A673 (cell line): ENCODE measurements around the gene TBXAS1. TPM values are rescaled to one million over a fixed set of nuclear protein-coding genes. Genes with fewer than 3 reads are reported as not detected.

Source experiments
- BruUV-seq: library from RNA; stranded (reverse); fragments of 400-500 nt; replicated peaks from 2 replicates; lab custom pipeline; 2021; lab: Mats Ljungman, UMichigan
- CTCF ChIA-PET: fragments of 300-600 bp; sonication (Branson Sonifier 250); formaldehyde crosslinking; loops from one replicate; lab custom pipeline; 2022; ENCODE audit warnings: antibody characterized with exemption; lab: Charles Lee
- POLR2A ChIA-PET: fragments of 300-600 bp; sonication (Branson Sonifier 250); formaldehyde crosslinking; loops from one replicate; lab custom pipeline; 2022; ENCODE audit warnings: antibody characterized with exemption; ENCODE audit not compliant: low non-redundant PET; lab: Charles Lee
- DNase-seq: peaks from one replicate; pipeline ENCODE4 v3.0.0-alpha.2; 2015; ENCODE audit warnings: low spot score
- H3K27ac ChIP-seq: fragments of 200-600 bp; sonication (generic); 2 replicates; pipeline ENCODE4 v1.5.1; 2016; ENCODE audit warnings: mixed run types, low read depth, mild to moderate bottlenecking, mixed read lengths, antibody characterized with exemption, low read length; ENCODE audit not compliant: poor library complexity, severe bottlenecking
- H3K27me3 ChIP-seq: fragments of 200-600 bp; sonication (generic); replicated peaks from 2 replicates; pipeline ENCODE4 v1.6.1; 2017; ENCODE audit warnings: mixed run types, low read depth, mild to moderate bottlenecking, mixed read lengths, antibody characterized with exemption, low read length; ENCODE audit not compliant: insufficient read depth, poor library complexity
- H3K36me3 ChIP-seq: fragments of 200-600 bp; sonication (generic); 2 replicates; pipeline ENCODE4 v1.6.1; 2016; ENCODE audit warnings: mixed run types, mild to moderate bottlenecking, mixed read lengths, antibody characterized with exemption, low read length; ENCODE audit not compliant: insufficient read depth, poor library complexity, severe bottlenecking
- H3K4me1 ChIP-seq: fragments of 200-600 bp; sonication (generic); 2 replicates; pipeline ENCODE4 v1.6.1; 2017; ENCODE audit warnings: mixed run types, mild to moderate bottlenecking, mixed read lengths, antibody characterized with exemption, low read length; ENCODE audit not compliant: insufficient read depth, poor library complexity, severe bottlenecking
- H3K4me3 ChIP-seq: fragments of 200-600 bp; sonication (generic); 2 replicates; pipeline ENCODE4 v1.5.1; 2016; ENCODE audit warnings: low read depth, mixed run types, mild to moderate bottlenecking, mixed read lengths, low read length; ENCODE audit not compliant: poor library complexity, severe bottlenecking
- H3K9me3 ChIP-seq: fragments of 200-600 bp; sonication (generic); 2 replicates; pipeline ENCODE4 v1.6.1; 2016; ENCODE audit warnings: mixed run types, low read depth, mild to moderate bottlenecking, mixed read lengths, antibody characterized with exemption, low read length; ENCODE audit not compliant: poor library complexity, severe bottlenecking
- CTCF ChIP-seq: fragments of 300-800, 200-600 bp; sonication (generic); conservative IDR thresholded peaks from 2 replicates; pipeline ENCODE4 v1.5.1; 2017; ENCODE audit warnings: low read depth, mild to moderate bottlenecking, antibody characterized with exemption, low read length, moderate library complexity, mixed read lengths
- EZH2 ChIP-seq: fragments of 200-600 bp; sonication (generic); IDR thresholded peaks from 2 replicates; pipeline ENCODE4 v1.6.1; 2017; ENCODE audit warnings: borderline replicate concordance, low read depth, mild to moderate bottlenecking, mixed read lengths, antibody characterized with exemption, low read length; ENCODE audit not compliant: poor library complexity, severe bottlenecking
- intact Hi-C: fragments of 100-400 bp; cut with micrococcal nuclease; formaldehyde crosslinking; loops from one replicate; pipeline ENCODE4 v1.10.0; 2022; ENCODE audit not compliant: unreplicated experiment
- total RNA-seq: library from RNA; stranded (reverse); gene quantifications from 2 replicates; pipeline ENCODE4 v1.2.3, GENCODE V29; 2021

The TBXAS1 gene
- total RNA-seq, 1 experiment from 2014 or later = 2.5 TPM

GRCh38 chr7:140000666-140001268 is 171.7 kb downstream of the TBXAS1 start:
- no peaks in the 10 kb centered on the region for H3K36me3 ChIP-seq
- H3K9me3 ChIP-seq = no peaks in the 10 kb centered on the region
- no peak overlapping the region for H3K27ac ChIP-seq
- no peak overlapping the region for H3K4me3 ChIP-seq
- H3K4me1 ChIP-seq = no peaks in the 10 kb centered on the region
- TF ChIP-seq CTCF (no peak), EZH2 (no peak)
- DNase-seq = no peak
- BruUV-seq = no TSS peak
- CTCF ChIA-PET = no interaction called here
- POLR2A ChIA-PET = no interaction called here
- intact Hi-C loops = loop anchor here (5.0 to 10.0 kb wide), 4 partner anchors 223 to 568 kb away; partner anchors contain the start of gene HIPK2
- H3K27me3 ChIP-seq = no peaks in the 10 kb centered on the region

- Histone ChIP-seq H3K4me3 (no peak overlapping the region), H3K9me3 (no peaks in the 10 kb centered on the region), H3K36me3 (no peaks in the 10 kb centered on the region), H3K27me3 (no peaks in the 10 kb centered on the region), H3K4me1 (no peaks in the 10 kb centered on the region), H3K27ac (no peak overlapping the region)
- ChIA-PET POLR2A (no interaction called here), CTCF (no interaction called here)
- intact Hi-C loops = loop anchor here (5.0 to 10.0 kb wide), 4 partner anchors 227 to 572 kb away; partner anchors contain the start of gene HIPK2
- no TSS peak for BruUV-seq
- no peak for TF ChIP-seq EZH2
- peak; percentile 64 for TF ChIP-seq CTCF
- peak; percentile 65 for DNase-seq
Measured at GRCh38 chr7:140003913-140004382, 174.9 kb downstream of the TBXAS1 start.

GRCh38 chr7:140004672-140005071 is 175.6 kb downstream of the TBXAS1 start:
- Histone ChIP-seq H3K27me3 (no peaks in the 10 kb centered on the region), H3K27ac (no peak overlapping the region), H3K4me3 (no peak overlapping the region), H3K36me3 (no peaks in the 10 kb centered on the region), H3K9me3 (no peaks in the 10 kb centered on the region), H3K4me1 (no peaks in the 10 kb centered on the region)
- no TSS peak for BruUV-seq
- POLR2A ChIA-PET = no interaction called here
- no peak for DNase-seq
- CTCF ChIA-PET = interaction anchor here (1.7 kb wide), 1 partner anchor 386 kb away, joined by 10 read pairs; no protein-coding TSS in a partner anchor
- intact Hi-C loops = loop anchor here (5.0 to 10.0 kb wide), 4 partner anchors 227 to 572 kb away; partner anchors contain the start of gene HIPK2
- TF ChIP-seq EZH2 (no peak), CTCF (no peak)
